WTC11 (cell line): ENCODE results near the gene HS3ST1. TPM values are rescaled to one million over a fixed set of nuclear protein-coding genes. Genes with fewer than 3 reads are reported as not detected.

Experiments
- ATAC-seq: fragments of 200-7000 bp; cut with Tn5 transposase; 2 replicates; pipeline ENCODE4 v1.10.0; 2021; ENCODE audit warnings: mild to moderate bottlenecking, moderate library complexity
- CTCF ChIA-PET: fragments of 300-600 bp; sonication (Branson Sonifier 250); formaldehyde crosslinking; loops from one replicate; lab custom pipeline; 2021; ENCODE audit warnings: antibody characterized with exemption; lab: Charles Lee
- POLR2A ChIA-PET: fragments of 350-600 bp; sonication (Branson Sonifier 250); formaldehyde crosslinking; loops from one replicate; lab custom pipeline; 2021; ENCODE audit warnings: antibody characterized with exemption; lab: Charles Lee
- DNase-seq: peaks from one replicate; pipeline ENCODE4 v3.0.0; 2021; ENCODE audit warnings: low spot score
- H3K27ac Mint-ChIP-seq: 2 replicates; pipeline ENCODE4 v1.8.0; 2021; ENCODE audit warnings: mixed read lengths
- H3K27me3 Mint-ChIP-seq: 2 replicates; pipeline ENCODE4 v1.8.0; 2021; ENCODE audit warnings: low read depth, mild to moderate bottlenecking, moderate library complexity, mixed read lengths
- H3K36me3 Mint-ChIP-seq: 2 replicates; pipeline ENCODE4 v1.8.0; 2021; ENCODE audit warnings: mixed read lengths
- H3K4me1 Mint-ChIP-seq: 2 replicates; pipeline ENCODE4 v1.8.0; 2022; ENCODE audit warnings: mixed read lengths
- H3K4me3 Mint-ChIP-seq: 2 replicates; pipeline ENCODE4 v1.8.0; 2021; ENCODE audit warnings: mild to moderate bottlenecking, moderate library complexity, mixed read lengths
- H3K9me3 Mint-ChIP-seq: 2 replicates; pipeline ENCODE4 v1.8.0; 2021; ENCODE audit warnings: mixed read lengths
- AFF4 ChIP-seq: sonication (generic); formaldehyde crosslinking; IDR thresholded peaks from 2 replicates; pipeline ENCODE4 v1.8.1; 2023; ENCODE audit warnings: mild to moderate bottlenecking, missing genetic modification reagents, borderline replicate concordance
- CBFB ChIP-seq: sonication (generic); formaldehyde crosslinking; IDR thresholded peaks from 2 replicates; pipeline ENCODE4 v1.8.1; 2022; ENCODE audit warnings: mild to moderate bottlenecking, low read depth, missing genetic modification reagents
- CREM ChIP-seq: sonication (generic); formaldehyde crosslinking; IDR thresholded peaks from 2 replicates; pipeline ENCODE4 v1.8.1; 2022; ENCODE audit warnings: mild to moderate bottlenecking, missing genetic modification reagents, moderate library complexity
- E2F5 ChIP-seq: sonication (generic); formaldehyde crosslinking; IDR thresholded peaks from 2 replicates; pipeline ENCODE4 v1.8.1; 2022; ENCODE audit warnings: mild to moderate bottlenecking, moderate library complexity, missing genetic modification reagents
- ERG ChIP-seq: fragments of 250-450 bp; sonication (Bioruptor Pico); IDR thresholded peaks from 2 replicates; pipeline ENCODE4 v1.8.0; 2021; ENCODE audit warnings: mild to moderate bottlenecking
- FOXK1 ChIP-seq: sonication (generic); formaldehyde crosslinking; IDR thresholded peaks from 2 replicates; pipeline ENCODE4 v1.8.0; 2022; ENCODE audit warnings: mild to moderate bottlenecking, moderate library complexity, missing genetic modification reagents
- GABPB1 ChIP-seq: sonication (generic); formaldehyde crosslinking; IDR thresholded peaks from 2 replicates; pipeline ENCODE4 v1.8.1; 2023; ENCODE audit warnings: mild to moderate bottlenecking, missing genetic modification reagents
- GRHL2 ChIP-seq: fragments of 250-450 bp; sonication (Bioruptor Pico); IDR thresholded peaks from 2 replicates; pipeline ENCODE4 v1.8.0; 2022; ENCODE audit warnings: mild to moderate bottlenecking, moderate library complexity; ENCODE audit not compliant: insufficient replicate concordance, severe bottlenecking
- HMGA2 ChIP-seq: fragments of 250-450 bp; sonication (Bioruptor Pico); IDR thresholded peaks from 2 replicates; pipeline ENCODE4 v1.4.0; 2021; ENCODE audit warnings: mild to moderate bottlenecking, moderate library complexity
- IRF2 ChIP-seq: sonication (generic); formaldehyde crosslinking; IDR thresholded peaks from 2 replicates; pipeline ENCODE4 v1.8.0; 2022; ENCODE audit warnings: low read depth, missing genetic modification reagents, borderline replicate concordance
- JUN ChIP-seq: sonication (generic); formaldehyde crosslinking; IDR thresholded peaks from 2 replicates; pipeline ENCODE4 v1.8.0; 2023; ENCODE audit warnings: mild to moderate bottlenecking, missing genetic modification reagents
- MLX ChIP-seq: sonication (generic); formaldehyde crosslinking; IDR thresholded peaks from 2 replicates; pipeline ENCODE4 v1.8.1; 2023; ENCODE audit warnings: mild to moderate bottlenecking, missing genetic modification reagents, moderate library complexity
- NFATC4 ChIP-seq: fragments of 250-450 bp; sonication (Bioruptor Pico); IDR thresholded peaks from 2 replicates; pipeline ENCODE4 v1.9.0; 2021; ENCODE audit warnings: mild to moderate bottlenecking
- NFE2L1 ChIP-seq: sonication (generic); formaldehyde crosslinking; IDR thresholded peaks from 2 replicates; pipeline ENCODE4 v1.8.1; 2023; ENCODE audit warnings: missing genetic modification reagents
- NR3C1 ChIP-seq: sonication (generic); formaldehyde crosslinking; conservative IDR thresholded peaks from 2 replicates; pipeline ENCODE4 v1.8.1; 2023; ENCODE audit warnings: low read depth, mild to moderate bottlenecking, missing genetic modification reagents
- PREB ChIP-seq: sonication (generic); formaldehyde crosslinking; IDR thresholded peaks from 2 replicates; pipeline ENCODE4 v1.8.1; 2022; ENCODE audit warnings: mild to moderate bottlenecking, missing genetic modification reagents, moderate library complexity, borderline replicate concordance
- PRRX2 ChIP-seq: fragments of 250-450 bp; sonication (Bioruptor Pico); IDR thresholded peaks from 2 replicates; pipeline ENCODE4 v1.8.0; 2021; ENCODE audit warnings: mild to moderate bottlenecking
- ZBTB43 ChIP-seq: sonication (generic); formaldehyde crosslinking; IDR thresholded peaks from 2 replicates; pipeline ENCODE4 v1.8.1; 2023; ENCODE audit warnings: mild to moderate bottlenecking, missing genetic modification reagents
- ZMAT4 ChIP-seq: fragments of 250-450 bp; sonication (Bioruptor Pico); IDR thresholded peaks from 2 replicates; pipeline ENCODE4 v1.9.0; 2021; ENCODE audit warnings: mild to moderate bottlenecking
- ZNF121 ChIP-seq: sonication (generic); formaldehyde crosslinking; IDR thresholded peaks from 2 replicates; pipeline ENCODE4 v1.8.0; 2023; ENCODE audit warnings: missing genetic modification reagents
- ZNF219 ChIP-seq: sonication (generic); formaldehyde crosslinking; IDR thresholded peaks from 2 replicates; pipeline ENCODE4 v1.8.0; 2023; ENCODE audit warnings: missing genetic modification reagents, mild to moderate bottlenecking, borderline replicate concordance
- ZNF263 ChIP-seq: sonication (generic); formaldehyde crosslinking; IDR thresholded peaks from 2 replicates; pipeline ENCODE4 v1.8.1; 2022; ENCODE audit warnings: low read depth, mild to moderate bottlenecking, moderate library complexity, missing genetic modification reagents
- ZNF512 ChIP-seq: sonication (generic); formaldehyde crosslinking; IDR thresholded peaks from 2 replicates; pipeline ENCODE4 v1.8.1; 2022; ENCODE audit warnings: missing genetic modification reagents, borderline replicate concordance
- total RNA-seq: library from RNA; stranded (reverse); gene quantifications from 3 replicates; pipeline ENCODE4 v1.2.3, GENCODE V29; 2021

HS3ST1 gene
- total RNA-seq, 1 experiment from 2014 or later, result 0.52 TPM

- CTCF ChIA-PET, result no interaction called here
- 0 out of 2 replicates have a peak, but pooled peaks cover 4% of the 10 kb centered on the region for H3K4me1 Mint-ChIP-seq
- ATAC-seq, result no peak
- no peak for DNase-seq
- H3K27me3 Mint-ChIP-seq, result peaks cover 29% of the 10 kb centered on the region
- H3K4me3 Mint-ChIP-seq, result no peak overlapping the region
- peaks cover 31% of the 10 kb centered on the region for H3K36me3 Mint-ChIP-seq
- peaks cover 26% of the 10 kb centered on the region for H3K9me3 Mint-ChIP-seq
- TF ChIP-seq MLX (CRISPR knock-in tag) (no peak), ZNF263 (CRISPR knock-in tag) (no peak), AFF4 (CRISPR knock-in tag) (no peak), NFATC4 (CRISPR knock-in tag) (no peak), E2F5 (CRISPR knock-in tag) (no peak), ZNF512 (no peak), NR3C1 (no peak), ZNF219 (no peak), PREB (CRISPR knock-in tag) (no peak), ZBTB43 (CRISPR knock-in tag) (no peak), ERG (CRISPR knock-in tag) (no peak)
- H3K27ac Mint-ChIP-seq, result no peak overlapping the region
- POLR2A ChIA-PET, result no interaction called here
Observed at GRCh38 chr4:11426003-11426402, 2.7 kb downstream of the HS3ST1 start.

GRCh38 chr4:11424856-11425255 lies 3.8 kb downstream of the HS3ST1 start:
- Mint-ChIP-seq H3K9me3 (peaks cover 37% of the 10 kb centered on the region), H3K4me3 (no peak overlapping the region), H3K36me3 (peaks cover 42% of the 10 kb centered on the region), H3K27ac (no peak overlapping the region), H3K27me3 (peaks cover 29% of the 10 kb centered on the region), H3K4me1 (0 out of 2 replicates have a peak, but pooled peaks cover 6% of the 10 kb centered on the region)
- CTCF ChIA-PET, result interaction anchor here (1.6 kb wide), 1 partner anchor 531 kb away, joined by 4 read pairs; no protein-coding TSS in a partner anchor
- DNase-seq, result no peak
- POLR2A ChIA-PET, result no interaction called here
- ATAC-seq, result no peak
- TF ChIP-seq FOXK1 (CRISPR knock-in tag), result no peak
- no peak for TF ChIP-seq IRF2
- no peak for TF ChIP-seq ZNF121 (CRISPR knock-in tag)
- no peak for TF ChIP-seq CBFB (CRISPR knock-in tag)
- TF ChIP-seq GRHL2 (CRISPR knock-in tag), result no peak
- no peak for TF ChIP-seq JUN (CRISPR knock-in tag)
- TF ChIP-seq CREM (CRISPR knock-in tag), result no peak
- no peak for TF ChIP-seq E2F5 (CRISPR knock-in tag)
- no peak for TF ChIP-seq HMGA2 (CRISPR knock-in tag)
- no peak for TF ChIP-seq ZMAT4 (CRISPR knock-in tag)
- no peak for TF ChIP-seq PRRX2 (CRISPR knock-in tag)
- no peak for TF ChIP-seq GABPB1 (CRISPR knock-in tag)
- no peak for TF ChIP-seq NFE2L1
